Kidney epithelial cell (primary cell): Measurements from ENCODE around the gene ZNF367. TPM values are rescaled to one million over a fixed set of nuclear protein-coding genes. Genes with fewer than 3 reads are reported as not detected.

Experiments
- DNase-seq: peaks from one replicate; pipeline ENCODE4 v3.0.0-alpha.2; 2010; ENCODE audit warnings: low read depth
- H3K27me3 ChIP-seq: 2 replicates; pipeline ENCODE4 v1.6.0; 2011; ENCODE audit warnings: low read length; ENCODE audit not compliant: control insufficient read depth, insufficient read depth
- H3K36me3 ChIP-seq: 2 replicates; pipeline ENCODE4 v1.5.1; 2011; ENCODE audit warnings: low read length; ENCODE audit not compliant: control insufficient read depth, insufficient read depth
- H3K4me3 ChIP-seq: 2 replicates; pipeline ENCODE4 v1.5.1; 2011; ENCODE audit warnings: low read depth, mild to moderate bottlenecking, control low read depth, low read length
- total RNA-seq: library from RNA; depleted of rRNA; stranded (reverse); fragments of >200 nt; gene quantifications from 2 replicates; pipeline ENCODE4 v1.2.3, GENCODE V29; 2015
- TF ChIP-seq, protein P1 (sequence below): IDR thresholded peaks from 2 replicates; pipeline ENCODE4 v1.5.1; 2011; ENCODE audit warnings: mild to moderate bottlenecking, moderate library complexity, low read length, control low read depth, inconsistent platforms; ENCODE audit not compliant: insufficient read depth, poor library complexity, severe bottlenecking

Gene ZNF367
- total RNA-seq, 1 donor from 2014 or later, result 2.4 TPM

GRCh38 chr9:96399325-96399633 lies 18.9 kb downstream of the ZNF367 start:
- DNase-seq, result no peak
- no peak overlapping the region for H3K4me3 ChIP-seq
- no peaks in the 10 kb centered on the region for H3K36me3 ChIP-seq
- no peaks in the 10 kb centered on the region for H3K27me3 ChIP-seq
- TF ChIP-seq, protein P1, sequence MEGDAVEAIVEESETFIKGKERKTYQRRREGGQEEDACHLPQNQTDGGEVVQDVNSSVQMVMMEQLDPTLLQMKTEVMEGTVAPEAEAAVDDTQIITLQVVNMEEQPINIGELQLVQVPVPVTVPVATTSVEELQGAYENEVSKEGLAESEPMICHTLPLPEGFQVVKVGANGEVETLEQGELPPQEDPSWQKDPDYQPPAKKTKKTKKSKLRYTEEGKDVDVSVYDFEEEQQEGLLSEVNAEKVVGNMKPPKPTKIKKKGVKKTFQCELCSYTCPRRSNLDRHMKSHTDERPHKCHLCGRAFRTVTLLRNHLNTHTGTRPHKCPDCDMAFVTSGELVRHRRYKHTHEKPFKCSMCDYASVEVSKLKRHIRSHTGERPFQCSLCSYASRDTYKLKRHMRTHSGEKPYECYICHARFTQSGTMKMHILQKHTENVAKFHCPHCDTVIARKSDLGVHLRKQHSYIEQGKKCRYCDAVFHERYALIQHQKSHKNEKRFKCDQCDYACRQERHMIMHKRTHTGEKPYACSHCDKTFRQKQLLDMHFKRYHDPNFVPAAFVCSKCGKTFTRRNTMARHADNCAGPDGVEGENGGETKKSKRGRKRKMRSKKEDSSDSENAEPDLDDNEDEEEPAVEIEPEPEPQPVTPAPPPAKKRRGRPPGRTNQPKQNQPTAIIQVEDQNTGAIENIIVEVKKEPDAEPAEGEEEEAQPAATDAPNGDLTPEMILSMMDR, result no peak

DNA sequence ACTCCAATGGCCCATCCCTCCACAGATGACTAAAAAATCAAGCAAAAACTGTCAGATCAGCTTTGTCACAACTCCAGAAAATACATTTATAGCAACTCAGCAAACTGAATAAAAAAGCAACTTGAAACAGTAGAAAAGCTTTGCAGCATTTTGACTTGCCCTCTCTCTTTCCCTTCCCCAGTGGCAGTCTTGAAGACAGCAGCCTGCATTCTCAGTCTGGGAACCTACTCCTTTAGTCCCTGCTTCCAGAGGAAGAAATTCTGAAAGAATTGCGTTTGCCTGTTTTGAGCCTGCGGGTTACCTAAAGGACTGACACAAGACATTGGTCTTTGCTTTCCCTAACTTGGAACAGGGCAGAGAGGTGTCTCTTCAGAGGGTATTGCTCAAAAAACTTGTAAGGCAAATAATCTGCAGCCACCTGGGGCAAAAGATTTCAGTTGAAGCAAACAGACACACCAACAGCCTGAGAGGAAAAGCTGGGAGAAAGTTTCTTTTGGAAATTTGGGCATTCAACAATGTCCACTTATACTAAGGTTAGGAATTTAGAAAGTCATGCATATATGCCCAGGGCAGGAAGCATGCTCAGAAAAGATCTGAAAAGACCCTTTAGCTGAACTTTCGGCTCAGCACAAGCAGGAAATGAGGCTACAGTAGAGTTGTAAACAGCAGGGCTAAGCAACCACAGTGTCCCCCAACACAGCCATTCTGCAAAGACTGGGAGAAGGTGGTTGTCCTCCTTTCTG lies 19.4 kb downstream of the ZNF367 start:
- Histone ChIP-seq H3K4me3 (no peak overlapping the region), H3K36me3 (no peaks in the 10 kb centered on the region), H3K27me3 (no peaks in the 10 kb centered on the region)
- no peak for DNase-seq
- TF ChIP-seq, protein P1, result no peak

DNA sequence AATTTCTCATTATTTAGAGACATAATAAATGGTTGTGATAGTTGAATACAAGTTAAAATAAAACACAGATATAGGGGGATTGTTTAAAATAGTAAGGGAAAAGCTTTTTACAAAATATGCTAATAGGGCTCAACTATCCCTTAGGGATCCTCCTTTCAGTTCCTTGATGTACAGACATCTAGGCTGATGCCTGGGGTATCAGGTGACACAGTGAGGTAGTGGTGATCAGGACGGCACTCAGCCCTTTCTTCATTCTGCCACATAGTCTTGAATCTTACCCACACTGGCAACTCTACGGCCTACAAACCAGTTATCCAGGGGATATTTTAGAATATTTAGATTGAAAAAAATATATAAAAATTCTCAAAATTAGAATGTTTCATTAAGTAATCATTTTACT lies 22.2 kb downstream of the ZNF367 start:
- DNase-seq, result no peak
- Histone ChIP-seq H3K27me3 (no peaks in the 10 kb centered on the region), H3K4me3 (no peak overlapping the region), H3K36me3 (peaks cover 1% of the 10 kb centered on the region)
- TF ChIP-seq, protein P1, result no peak

DNA sequence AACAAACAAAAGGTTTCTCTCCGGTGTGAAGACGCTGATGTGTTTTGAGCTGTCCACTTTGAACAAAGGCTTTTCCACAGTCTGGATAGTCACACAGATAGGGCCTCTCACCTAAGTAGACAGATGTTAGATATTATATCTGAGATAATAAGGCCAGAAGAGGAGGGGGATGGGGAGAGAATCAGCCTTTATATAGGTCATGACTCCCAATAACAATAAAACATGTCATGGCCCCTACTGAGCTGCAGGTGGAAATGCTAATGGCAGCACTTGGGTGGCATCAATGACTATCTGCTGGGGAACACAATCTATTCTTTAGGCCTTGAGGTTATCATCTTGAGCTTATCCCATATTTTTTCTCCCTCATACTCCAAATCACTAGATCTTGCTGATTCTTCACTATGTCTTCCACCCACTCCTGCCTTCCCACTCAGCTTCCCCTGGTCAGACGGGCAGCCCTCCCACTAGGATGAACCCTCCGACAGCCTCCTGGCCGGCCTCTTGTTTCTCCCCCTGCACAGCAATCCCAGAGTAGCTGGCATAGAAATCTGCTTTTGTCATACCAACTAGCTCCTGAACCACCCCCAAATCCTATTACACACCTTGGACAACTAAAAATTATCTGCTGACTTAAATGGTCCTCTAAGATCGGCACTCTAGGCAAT lies 23.2 kb downstream of the ZNF367 start:
- TF ChIP-seq, protein P1, result no peak
- no peaks in the 10 kb centered on the region for H3K27me3 ChIP-seq
- H3K4me3 ChIP-seq, result no peak overlapping the region
- no peak for DNase-seq
- peaks cover 1% of the 10 kb centered on the region for H3K36me3 ChIP-seq

- peaks cover 1% of the 10 kb centered on the region for H3K36me3 ChIP-seq
- TF ChIP-seq, protein P1, result no peak
- H3K27me3 ChIP-seq, result no peaks in the 10 kb centered on the region
- no peak overlapping the region for H3K4me3 ChIP-seq
- DNase-seq, result no peak
Measured at GRCh38 chr9:96392263-96392662, 25.9 kb downstream of the ZNF367 start.
